GM19035 (cell line): ENCODE data around the gene ANAPC5.
"Not testable (repeated sequence)": the region's sequence is repeated elsewhere in the genome, so short reads cannot be mapped to it uniquely, and the experiment has no call there.

Experiments
- ATAC-seq: cut with Tn5 transposase; IDR thresholded peaks from one replicate; pipeline ENCODE4 v1.9.1; 2021; ENCODE audit not compliant: unreplicated experiment

ANAPC5 gene, protein sequence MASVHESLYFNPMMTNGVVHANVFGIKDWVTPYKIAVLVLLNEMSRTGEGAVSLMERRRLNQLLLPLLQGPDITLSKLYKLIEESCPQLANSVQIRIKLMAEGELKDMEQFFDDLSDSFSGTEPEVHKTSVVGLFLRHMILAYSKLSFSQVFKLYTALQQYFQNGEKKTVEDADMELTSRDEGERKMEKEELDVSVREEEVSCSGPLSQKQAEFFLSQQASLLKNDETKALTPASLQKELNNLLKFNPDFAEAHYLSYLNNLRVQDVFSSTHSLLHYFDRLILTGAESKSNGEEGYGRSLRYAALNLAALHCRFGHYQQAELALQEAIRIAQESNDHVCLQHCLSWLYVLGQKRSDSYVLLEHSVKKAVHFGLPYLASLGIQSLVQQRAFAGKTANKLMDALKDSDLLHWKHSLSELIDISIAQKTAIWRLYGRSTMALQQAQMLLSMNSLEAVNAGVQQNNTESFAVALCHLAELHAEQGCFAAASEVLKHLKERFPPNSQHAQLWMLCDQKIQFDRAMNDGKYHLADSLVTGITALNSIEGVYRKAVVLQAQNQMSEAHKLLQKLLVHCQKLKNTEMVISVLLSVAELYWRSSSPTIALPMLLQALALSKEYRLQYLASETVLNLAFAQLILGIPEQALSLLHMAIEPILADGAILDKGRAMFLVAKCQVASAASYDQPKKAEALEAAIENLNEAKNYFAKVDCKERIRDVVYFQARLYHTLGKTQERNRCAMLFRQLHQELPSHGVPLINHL

GRCh38 chr12:121351820-121352681 is at the start of gene ANAPC5:
Gene ANAPC5 (minus strand): TSS chr12:121352411. CDS start chr12:121352340, 71 bp downstream.
- ATAC-seq: peak; percentile 99

DNA sequence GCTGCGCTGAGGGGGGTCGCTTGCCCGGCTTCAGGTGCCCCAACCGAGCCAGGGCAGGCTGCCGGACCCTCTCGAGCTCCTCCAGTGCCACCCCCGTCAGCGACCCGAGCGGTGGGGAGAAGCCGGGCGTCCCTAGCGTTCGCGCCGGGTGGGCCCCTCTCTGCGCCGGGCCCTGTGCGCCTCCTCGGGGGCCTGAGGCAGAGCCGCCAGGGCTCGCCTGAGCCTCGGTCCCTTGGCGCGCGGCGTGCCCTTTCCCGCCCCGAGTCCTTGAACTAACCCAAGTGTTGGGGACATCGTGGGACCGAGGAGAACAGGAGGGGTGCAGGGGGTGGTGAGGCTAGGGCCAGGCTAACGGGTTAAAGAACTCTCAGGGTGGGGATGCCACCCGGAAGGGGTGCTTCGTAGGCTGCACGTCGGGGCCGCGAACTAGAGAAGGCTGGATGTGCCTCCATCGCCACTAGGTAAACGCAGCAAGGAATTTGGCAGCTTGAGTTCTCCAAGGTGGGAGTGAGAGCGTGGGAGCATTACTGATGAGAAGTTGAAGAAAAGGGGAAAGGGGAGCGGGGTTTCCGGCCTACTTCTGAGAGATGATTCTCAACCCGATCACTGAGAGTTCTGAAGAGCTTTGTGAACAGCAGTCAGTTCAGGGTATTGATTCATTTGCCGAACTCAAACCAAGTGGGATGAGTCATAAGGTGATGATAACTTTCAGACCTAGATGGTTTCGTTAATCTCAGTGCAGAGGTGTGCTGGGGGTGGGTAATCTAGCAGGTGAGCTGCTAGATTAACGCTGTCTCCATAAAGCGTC is 48.3 kb upstream of the ANAPC5 start:
- peak; percentile 32 for ATAC-seq

DNA sequence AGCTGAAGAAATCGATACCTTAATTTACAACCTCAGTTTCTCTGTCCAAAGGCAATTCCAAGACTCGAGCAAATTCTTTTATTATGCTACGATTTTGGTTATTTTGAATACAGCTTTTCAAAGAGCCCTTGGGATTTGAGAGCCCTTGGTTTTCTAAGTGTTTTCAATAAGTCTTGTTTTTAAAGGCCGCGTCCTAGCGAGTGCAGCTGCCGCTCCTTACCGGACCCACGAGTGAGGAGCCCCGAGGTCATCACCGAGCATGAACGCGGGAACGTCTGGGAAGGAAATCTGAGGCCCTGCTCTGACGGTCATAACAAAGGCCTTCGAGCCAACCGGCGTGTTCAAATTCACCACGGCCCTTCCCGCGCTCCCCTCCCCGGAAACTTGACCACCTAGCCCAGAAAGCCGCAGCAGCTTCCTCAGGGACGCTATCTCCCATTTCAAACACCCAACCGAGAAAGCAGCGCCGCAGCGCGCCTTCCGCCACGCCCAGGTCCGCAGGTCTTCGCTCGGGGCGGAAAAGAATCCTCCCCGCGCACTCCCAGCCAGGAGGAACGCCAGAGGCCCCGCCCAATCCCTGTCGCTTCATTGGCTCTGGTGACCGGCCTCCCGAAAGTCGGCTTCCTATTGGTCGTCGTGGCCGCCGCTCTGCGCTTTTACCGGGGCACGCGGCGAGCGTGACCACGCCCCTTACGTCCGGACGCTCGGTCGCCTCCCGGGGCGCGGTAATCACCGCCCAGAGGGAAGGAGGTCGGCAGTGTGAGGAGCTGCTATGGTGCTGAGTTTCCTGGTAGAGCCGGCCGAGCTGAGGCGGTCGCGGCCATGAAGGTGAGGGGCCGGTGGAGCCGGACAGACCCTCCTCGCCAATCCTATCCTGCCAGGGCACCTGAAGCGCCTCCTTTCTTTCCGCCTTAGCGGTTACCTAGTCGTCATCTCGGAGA is 47.5 kb upstream of the ANAPC5 start, which contains the start of gene RNF34:
RNF34 (plus strand) TSS at position 728 of the 941 bp plus-strand sequence; CDS start at position 823, 95 bp downstream.
- peak; percentile 91 for ATAC-seq

GRCh38 chr12:121398355-121398754 is 46.1 kb upstream of the ANAPC5 start:
- no peak for ATAC-seq

GRCh38 chr12:121397521-121397920 is 45.3 kb upstream of the ANAPC5 start:
- no peak for ATAC-seq

DNA sequence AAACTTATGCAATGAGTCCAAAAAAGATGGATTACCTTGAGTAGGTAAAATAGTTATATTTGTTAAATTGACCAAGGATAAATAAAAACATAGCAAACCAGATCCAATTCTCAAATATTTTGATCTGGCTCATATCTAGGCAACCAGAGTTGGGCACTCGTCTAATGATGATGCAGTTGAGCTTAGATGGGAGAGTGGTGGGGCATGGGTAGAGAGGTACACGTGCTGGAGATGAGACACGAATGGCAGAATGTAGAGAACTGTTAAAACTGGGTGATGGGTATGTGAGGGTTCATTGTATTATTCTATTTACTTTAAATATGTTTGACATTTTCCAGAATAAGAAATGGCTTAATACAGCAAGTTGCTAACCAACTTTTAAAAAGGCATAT is 40.1 kb upstream of the ANAPC5 start:
- no peak for ATAC-seq

GRCh38 chr12:121391619-121392324 is 39.6 kb upstream of the ANAPC5 start:
- no peak for ATAC-seq

DNA sequence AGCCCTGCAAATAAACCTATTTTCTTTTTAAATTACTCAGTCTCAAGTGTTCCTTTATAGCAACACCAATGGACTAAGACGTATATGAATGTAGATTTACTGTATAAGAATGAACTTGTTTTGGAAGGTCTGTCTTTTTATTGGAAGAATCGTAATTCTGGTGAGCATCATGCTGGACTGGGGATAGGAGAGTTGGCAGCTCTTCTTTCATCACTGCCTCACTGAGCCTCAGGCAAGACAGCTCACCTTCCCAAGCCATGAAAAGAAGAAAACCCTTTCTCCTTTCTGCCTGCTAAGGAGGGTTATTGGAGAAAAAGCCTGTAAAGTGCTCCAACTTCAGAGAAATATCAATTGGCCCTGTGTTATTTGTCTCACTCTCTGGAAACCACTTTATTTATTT is 38.6 kb upstream of the ANAPC5 start:
- no peak for ATAC-seq

GRCh38 chr12:121388421-121388981 is 36.3 kb upstream of the ANAPC5 start:
- ATAC-seq: no peak

GRCh38 chr12:121384891-121385290 is 32.7 kb upstream of the ANAPC5 start:
- ATAC-seq: not testable (repeated sequence)

DNA sequence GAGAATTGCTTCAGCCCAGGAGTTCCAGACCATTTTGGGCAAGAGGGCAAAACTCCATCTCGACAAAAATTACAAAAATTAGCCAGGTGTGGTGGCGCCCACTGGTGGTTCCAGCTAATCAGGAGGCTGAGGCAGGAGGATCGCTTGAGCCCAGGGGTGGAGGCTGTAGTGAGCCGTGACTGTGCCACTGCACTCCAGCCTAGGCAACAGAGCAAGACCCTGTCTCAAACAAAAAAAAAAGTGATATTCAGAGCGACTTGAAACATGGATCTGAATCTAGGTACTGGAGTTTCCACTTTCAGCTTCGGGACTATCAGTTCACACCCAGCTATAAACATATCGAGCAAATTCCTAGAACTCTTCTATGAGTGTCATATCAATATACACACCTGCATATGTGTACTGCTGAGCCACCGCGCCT is 31.4 kb upstream of the ANAPC5 start:
- no peak for ATAC-seq

GRCh38 chr12:121379945-121380344 is 27.7 kb upstream of the ANAPC5 start:
- no peak for ATAC-seq

DNA sequence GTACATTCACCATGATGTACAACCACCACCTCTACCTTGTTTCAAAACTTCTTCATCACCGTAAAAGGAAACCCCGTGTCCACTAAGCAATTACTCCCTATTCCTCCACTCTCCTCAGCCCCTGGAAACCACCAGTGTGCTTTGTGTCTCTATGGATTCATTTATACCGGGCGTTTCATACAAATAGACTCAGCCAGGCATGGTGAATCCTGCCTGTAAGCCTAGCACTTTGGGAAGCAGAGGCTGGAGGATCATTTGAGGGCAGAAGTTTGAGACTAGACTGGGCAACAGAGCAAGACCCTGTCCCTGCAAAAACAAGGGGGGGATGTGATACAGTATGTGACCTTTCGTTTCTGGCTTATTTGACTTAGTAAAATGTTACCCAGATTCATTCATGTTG is 26.5 kb upstream of the ANAPC5 start:
- no peak for ATAC-seq

- ATAC-seq: no peak
Observed at GRCh38 chr12:121376754-121377697, 24.8 kb upstream of the ANAPC5 start.

GRCh38 chr12:121374945-121375584 is 22.9 kb upstream of the ANAPC5 start:
- ATAC-seq: not testable (repeated sequence)

DNA sequence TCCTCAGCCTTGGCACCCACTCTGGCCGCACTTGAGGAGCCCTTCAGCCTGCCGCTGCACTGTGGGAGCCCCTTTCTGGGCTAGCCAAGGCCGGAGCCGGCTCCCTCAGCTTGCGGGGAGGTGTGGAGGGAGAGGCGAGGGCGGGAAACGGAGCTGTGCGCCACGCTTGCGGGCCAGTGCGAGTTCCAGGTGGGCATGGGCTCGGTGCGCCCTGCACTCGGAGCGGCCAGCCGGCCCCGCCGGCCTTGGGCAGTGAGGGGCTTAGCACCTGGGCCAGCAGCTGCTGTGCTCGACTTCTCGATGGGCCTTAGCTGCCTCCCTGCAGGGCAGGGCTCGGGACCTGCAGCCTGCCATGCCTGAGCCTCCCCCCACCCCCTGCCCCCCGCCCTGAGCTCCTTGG is 22.1 kb upstream of the ANAPC5 start:
- ATAC-seq: not testable (repeated sequence)

GRCh38 chr12:121373755-121374154 is 21.5 kb upstream of the ANAPC5 start:
- no peak for ATAC-seq
